ENCODE measurements around the gene POU2F2.

DNA sequence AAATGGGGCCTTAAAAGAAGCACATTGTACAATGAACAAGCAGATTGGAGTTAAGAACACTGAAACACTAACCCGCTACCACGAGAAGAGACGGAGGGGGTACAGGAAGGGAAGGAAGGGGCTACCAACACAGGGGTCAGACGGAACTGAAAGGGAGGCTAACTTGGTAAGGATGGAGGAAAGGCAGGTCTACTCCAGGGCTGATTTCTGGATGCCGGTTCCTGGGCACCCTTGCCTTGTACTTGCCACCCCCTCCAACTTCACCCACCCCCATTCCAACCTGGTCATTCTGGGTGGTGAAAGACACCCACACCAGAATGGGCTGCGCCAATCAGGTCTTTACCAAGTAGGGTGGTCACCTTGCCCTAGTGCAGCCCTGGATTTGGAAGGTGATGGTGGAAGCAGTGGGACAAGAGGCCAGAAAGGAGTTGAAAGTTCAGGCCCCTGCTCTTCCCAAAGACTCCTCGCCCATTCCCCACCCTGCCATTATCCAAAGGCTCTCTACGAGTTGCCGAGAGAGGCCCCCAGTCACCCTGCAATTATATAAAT lies 46.0 kb downstream of the POU2F2 start:
- no peak for TF ChIP-seq CTCF (conservative IDR thresholded peaks at IDR 0.05; ENCODE audit: low read length)
- no peak for TF ChIP-seq EZH2phosphoT487 (IDR thresholded peaks at IDR 0.05; ENCODE audit: borderline replicate concordance, low read depth, low read length)

Measured in OCI-LY7 (cell line).